ENCODE data around the gene WNK1.
"Not testable (repeated sequence)": the region's sequence is repeated elsewhere in the genome, so short reads cannot be mapped to it uniquely, and the experiment has no call there.

Gene WNK1

GRCh38 chr12:751999-752694, at the start of gene WNK1:
TSS of gene WNK1 (plus strand) at chr12:752579. CDS start at chr12:753566, 987 bp downstream.
- DNase-seq: peak; percentile 96

GRCh38 chr12:704516-705242, 47.7 kb upstream of the WNK1 start:
- no peak for DNase-seq

- not testable (repeated sequence) for DNase-seq
Observed at GRCh38 chr12:708084-708483, 44.3 kb upstream of the WNK1 start.

- no peak for DNase-seq
Observed at GRCh38 chr12:709455-710020, 42.8 kb upstream of the WNK1 start.

GRCh38 chr12:712172-712863, 40.1 kb upstream of the WNK1 start:
- no peak for DNase-seq

- no peak for DNase-seq
Observed at GRCh38 chr12:713281-713875, 39.0 kb upstream of the WNK1 start.

- no peak for DNase-seq
Observed at GRCh38 chr12:716506-716905, 35.9 kb upstream of the WNK1 start.

- DNase-seq: no peak
Observed at GRCh38 chr12:718756-719102, 33.6 kb upstream of the WNK1 start.

GRCh38 chr12:720231-720941, 32.0 kb upstream of the WNK1 start:
- DNase-seq: no peak

- DNase-seq: peak; percentile 40
Observed at GRCh38 chr12:724194-724855, 28.1 kb upstream of the WNK1 start.

- no peak for DNase-seq
Observed at GRCh38 chr12:725076-725475, 27.3 kb upstream of the WNK1 start.

GRCh38 chr12:726281-727140, 25.9 kb upstream of the WNK1 start:
- DNase-seq: no peak

- no peak for DNase-seq
Observed at GRCh38 chr12:727321-727720, 25.1 kb upstream of the WNK1 start.

- DNase-seq: peak; percentile 52
Observed at GRCh38 chr12:728781-729180, 23.6 kb upstream of the WNK1 start.

GRCh38 chr12:729221-729620, 23.2 kb upstream of the WNK1 start:
- DNase-seq: no peak

GRCh38 chr12:730550-730949, 21.8 kb upstream of the WNK1 start:
- DNase-seq: no peak

GRCh38 chr12:737122-737739, 15.1 kb upstream of the WNK1 start:
- no peak for DNase-seq

GRCh38 chr12:738712-739111, 13.7 kb upstream of the WNK1 start:
- DNase-seq: no peak

GRCh38 chr12:739349-739748, 13.0 kb upstream of the WNK1 start:
- no peak for DNase-seq

- DNase-seq: no peak
Observed at GRCh38 chr12:740921-741320, 11.5 kb upstream of the WNK1 start.
